Hepatic stellate cell (primary cell): ENCODE data around the gene SHMT1.

Experiments
- DNase-seq: peaks from one replicate; pipeline ENCODE4 v3.0.0; 2011; ENCODE audit warnings: low spot score

The SHMT1 gene

DNA sequence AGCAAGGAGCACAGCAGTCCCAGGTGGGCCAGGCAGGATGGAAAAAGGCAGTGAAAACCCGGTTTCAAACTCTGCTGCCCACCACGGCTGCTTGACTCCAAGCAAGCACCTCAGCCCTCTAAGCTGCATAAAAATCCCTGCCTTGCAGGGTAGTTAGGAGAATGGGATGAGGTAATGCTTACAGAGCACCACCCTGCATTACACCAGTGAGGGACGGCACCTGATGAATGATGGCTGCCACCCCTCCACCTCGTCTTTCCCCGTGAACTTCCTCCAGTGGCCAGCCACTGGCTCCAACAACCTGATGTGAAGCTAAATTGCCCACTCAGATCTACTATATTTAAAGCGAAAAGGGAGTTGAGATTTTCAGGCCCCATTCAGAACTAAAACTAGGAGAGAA lies 81.6 kb downstream of the SHMT1 start:
- no peak for DNase-seq

DNA sequence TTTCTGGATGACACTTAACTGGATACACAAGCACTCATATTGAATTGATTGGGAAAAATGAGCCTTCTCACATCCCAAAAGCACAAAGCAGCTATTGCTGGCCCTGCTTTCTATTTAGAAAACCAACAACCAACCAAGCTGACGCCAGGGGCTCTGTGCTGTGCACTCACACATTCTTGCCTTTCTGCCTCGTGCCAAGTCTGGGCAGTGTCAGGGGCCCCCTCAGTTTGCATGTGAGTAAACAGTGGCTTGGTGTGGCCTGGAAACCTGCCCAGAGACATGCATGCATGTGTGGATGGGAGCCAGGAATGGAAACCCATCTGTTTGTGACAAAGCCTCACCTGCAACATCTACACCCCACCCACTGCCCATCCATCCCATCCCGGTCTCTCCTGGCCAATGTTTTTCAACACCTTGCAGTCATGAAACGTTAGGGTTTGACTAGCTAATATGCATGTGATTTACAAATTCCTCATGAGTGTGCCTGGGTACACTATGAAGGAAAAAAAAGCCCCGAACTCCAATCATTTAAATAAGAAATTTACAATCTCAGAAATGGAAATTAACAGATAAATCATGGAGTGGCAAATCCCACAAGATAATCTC lies 82.5 kb downstream of the SHMT1 start:
- no peak for DNase-seq

DNA sequence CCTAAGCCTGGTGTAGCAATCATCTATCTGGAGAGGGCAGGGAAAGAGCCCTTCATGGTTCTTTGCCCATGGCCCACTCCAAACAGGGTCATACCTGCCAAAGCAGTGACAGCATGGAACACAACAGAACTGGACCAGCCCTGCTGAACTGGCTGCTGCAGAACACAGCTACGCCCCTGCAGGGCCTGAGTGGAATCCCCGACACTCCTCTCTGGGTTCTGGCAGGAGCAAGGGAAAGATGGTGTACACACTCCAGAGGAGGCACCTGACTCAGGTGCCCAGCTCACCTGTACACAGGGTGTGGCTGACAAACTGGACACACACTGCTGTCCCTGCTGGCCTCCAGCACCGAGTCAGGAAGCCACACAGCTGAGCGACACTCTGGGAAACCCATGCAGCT lies 83.1 kb downstream of the SHMT1 start:
- DNase-seq, result no peak

DNA sequence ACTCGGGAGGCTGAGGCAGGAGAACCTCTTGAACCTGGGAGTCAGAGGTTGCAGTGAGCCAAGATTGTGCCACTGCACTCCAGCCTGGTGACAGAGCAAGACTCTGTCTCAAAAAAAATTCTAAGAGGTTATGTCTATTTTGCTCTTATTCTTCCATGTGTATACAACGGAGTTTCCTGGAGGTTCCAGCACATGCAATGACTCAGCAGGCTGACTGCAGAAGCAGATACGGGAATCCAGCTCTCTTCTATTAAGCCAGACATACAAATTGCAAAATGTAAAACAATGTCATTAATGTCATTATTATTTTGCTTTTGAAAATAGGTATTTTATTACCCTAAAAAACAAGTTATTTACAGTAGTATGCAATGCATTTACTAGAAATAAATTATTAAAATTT lies 84.5 kb downstream of the SHMT1 start:
- DNase-seq, result no peak
